Measurements from ENCODE around the gene DOK1.

DOK1 gene

DNA sequence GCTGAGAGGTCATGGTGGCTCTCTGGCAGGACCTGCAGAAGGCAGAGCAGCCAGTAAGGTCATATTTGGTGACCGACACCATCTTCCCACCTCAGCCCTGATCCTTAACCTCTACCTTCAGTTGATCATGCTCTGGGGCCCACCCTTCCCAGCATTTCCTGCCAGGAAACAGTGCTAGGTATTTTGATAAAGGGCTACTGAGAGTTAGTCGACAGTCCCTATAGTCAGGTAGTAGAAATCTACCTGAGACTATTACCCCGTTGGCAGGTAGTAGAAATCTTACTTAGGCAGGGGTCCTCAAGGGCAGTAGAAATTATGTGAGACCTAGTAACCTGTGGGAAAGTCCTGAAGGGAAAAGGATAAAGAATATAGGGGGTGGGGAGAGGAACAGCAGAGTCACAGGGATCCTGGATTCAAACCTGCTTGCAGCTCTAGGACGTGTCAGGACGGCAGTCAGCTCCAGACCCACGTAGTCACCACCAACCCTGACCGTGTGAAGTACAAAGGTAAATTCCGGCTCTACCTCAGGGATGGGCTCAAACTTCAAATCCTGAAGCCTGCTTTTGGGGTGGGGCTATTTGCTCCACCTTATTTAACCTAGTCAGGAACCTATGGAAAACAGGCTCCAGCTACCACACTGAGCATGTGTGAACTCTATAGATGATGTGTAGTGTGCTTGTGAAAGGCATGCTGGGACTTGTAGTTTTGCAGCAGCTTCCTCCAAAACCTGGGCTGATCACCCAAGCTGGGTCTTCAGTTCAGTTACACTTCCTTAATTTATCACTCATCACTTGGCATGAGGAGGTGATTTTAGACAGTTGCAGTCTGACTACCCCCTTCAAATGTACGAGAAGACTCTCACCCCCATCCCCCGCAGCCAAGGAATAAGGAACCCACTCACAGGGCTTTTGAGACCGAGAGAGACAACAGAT, 28.5 kb upstream of the DOK1 start, which contains the start of gene DQX1:
Gene DQX1 (minus strand): TSS at position 515 of the 932 bp plus-strand sequence. CDS start 502 bp downstream, at position 13.
- no peak for DNase-seq (ENCODE audit: low read depth)

DNA sequence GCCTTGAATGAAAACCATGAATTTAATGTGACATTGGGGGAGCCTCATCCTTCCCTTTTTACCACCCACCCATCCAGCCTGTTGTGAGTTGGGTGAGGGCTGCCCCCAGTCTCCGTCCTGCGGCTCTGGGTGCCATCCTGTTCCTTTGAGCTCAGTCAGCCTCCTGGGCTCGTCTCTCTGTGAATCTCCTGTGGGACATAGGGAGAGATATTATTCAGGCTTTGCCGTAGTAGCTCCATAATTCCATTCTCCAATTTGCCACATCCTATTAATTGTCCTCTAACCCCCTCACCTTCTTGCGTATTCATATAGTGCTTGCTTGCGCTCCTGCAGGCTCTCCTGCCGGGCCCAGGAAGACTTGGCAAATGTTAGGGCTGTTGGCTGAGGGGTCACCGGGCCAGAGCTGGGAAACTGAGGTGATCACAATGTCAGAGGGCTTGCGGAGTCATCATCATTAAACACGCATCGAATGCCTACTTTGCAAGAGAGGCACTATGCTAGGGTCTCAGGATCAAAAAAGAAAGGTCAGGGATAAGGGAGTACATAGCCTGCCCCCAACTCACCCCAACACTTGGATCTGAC, 27.8 kb upstream of the DOK1 start:
- no peak for DNase-seq (ENCODE audit: low read depth)

DNA sequence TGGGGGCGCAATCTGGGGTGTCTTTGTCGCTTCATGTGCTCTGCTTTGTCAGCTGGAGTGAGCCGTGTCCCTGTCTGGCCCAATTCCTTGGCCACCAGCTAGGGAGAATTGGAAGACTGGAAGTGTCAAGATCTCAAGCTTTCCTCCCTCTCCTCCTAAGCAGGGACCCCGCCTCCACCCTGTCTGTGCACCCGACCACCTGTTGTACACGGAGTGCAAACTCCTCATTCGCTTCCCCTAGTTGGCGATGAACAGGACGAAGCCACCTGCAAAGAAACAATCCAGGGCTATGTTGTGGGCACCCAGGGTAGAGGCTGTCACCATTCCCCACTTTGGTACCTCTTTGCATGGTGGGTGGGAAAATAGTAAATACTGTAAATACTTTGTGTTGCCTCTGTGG, 26.8 kb upstream of the DOK1 start:
- no peak for DNase-seq (ENCODE audit: low read depth)

DNA sequence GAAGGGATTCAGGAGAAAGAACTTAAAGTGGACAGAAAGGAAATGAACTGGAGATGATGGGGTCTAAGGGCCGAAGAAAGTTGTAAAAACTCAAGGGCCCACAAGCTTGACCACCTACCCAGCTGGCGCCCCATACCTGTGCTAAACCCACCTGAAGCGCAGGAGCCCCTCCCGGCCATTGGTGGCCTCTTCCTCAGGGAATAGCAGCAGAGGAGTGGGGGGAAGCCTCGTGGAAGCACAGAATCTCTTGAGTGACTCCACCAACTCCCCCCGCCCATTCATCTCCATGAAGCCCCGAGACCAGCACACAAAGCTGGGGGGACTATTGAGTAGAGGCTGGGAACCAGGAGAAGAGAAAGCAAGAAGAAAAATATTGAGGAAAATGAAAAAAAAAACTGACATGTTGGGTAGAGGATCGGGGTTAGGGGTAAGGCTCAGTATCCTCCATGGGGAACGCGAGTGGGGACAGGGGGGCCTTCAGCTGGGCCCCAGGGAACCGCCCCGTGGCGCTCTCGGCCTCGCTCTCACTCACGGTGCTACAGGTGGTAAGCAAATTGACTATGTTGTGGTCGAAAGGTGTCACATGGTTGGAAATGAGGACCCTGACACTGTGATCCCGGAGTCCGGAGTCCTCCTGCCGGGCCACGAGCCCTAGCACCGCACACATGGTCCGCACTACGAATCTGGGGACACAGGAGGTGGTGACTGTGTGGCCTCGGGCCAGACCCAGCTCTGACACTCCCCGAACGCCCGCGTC, 25.7 kb upstream of the DOK1 start:
- no peak for DNase-seq (ENCODE audit: low read depth)

DNA sequence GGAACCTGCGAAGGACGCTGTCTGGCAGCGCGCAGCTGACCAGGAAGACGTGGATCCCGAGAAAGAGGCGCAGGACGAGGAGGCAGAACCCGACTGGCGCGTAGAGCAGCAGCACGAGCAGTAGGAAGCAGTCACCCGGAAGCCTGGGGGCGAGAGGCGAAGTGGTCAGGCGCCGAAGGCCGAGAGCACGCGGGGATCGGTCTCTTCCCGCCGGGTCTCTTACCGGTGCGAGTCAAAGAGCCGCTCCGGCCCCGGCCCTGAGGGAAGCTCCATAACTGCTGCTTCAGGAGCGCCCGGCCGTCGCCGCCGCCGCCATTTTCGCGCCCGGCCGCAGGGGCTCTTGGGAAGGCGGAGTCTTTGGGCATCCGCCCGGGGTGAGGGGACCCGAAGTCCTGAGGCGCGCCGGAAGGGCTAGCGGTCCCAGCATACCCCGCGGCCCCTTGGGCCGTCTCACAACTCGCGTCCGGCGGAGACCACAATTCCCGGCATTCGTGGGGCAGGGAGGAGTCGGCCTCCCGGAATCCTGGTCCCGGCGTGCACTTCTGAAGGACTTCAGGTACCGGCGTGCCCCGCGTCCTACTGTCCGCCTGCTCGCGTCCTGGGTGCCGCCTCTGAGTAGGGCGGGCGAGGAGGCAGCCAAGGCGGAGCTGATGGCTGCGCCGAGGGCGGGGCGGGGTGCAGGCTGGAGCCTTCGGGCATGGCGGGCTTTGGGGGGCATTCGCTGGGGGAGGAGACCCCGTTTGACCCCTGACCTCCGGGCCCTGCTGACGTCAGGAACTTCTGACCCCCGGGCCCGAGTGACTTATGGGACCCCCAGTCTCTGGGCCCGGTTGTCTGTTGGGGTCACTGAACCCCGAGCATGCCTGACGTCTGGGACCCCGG, 24.9 kb upstream of the DOK1 start, which contains the start of the genes AUP1 and HTRA2:
Gene AUP1 (minus strand): TSS at position 350 of the 882 bp plus-strand sequence. CDS start 77 bp downstream, at position 273.
Gene HTRA2 (plus strand): TSS at position 577 of the 882 bp plus-strand sequence. CDS start 74 bp downstream, at position 651.
- DNase-seq (ENCODE audit: low read depth): peak; percentile 76

DNA sequence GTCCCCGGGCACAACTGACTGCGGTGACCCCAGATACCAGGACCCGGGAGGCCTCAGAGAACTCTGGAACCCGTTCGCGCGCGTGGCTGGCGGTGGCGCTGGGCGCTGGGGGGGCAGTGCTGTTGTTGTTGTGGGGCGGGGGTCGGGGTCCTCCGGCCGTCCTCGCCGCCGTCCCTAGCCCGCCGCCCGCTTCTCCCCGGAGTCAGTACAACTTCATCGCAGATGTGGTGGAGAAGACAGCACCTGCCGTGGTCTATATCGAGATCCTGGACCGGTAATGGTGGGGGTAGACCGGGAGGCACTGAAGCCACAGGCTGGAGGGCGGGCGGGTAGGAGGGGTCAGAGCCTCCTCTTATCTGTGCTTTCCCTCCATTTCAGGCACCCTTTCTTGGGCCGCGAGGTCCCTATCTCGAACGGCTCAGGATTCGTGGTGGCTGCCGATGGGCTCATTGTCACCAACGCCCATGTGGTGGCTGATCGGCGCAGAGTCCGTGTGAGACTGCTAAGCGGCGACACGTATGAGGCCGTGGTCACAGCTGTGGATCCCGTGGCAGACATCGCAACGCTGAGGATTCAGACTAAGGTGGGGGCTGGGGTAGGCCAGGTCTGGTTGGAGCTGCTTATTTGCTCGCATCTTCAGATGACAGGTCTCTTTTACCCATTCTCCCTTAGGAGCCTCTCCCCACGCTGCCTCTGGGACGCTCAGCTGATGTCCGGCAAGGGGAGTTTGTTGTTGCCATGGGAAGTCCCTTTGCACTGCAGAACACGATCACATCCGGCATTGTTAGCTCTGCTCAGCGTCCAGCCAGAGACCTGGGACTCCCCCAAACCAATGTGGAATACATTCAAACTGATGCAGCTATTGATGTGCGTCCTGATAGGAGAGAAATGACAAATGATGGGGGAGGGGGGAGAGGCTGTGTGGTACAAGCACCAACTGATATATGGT, 24.0 kb upstream of the DOK1 start:
- DNase-seq (ENCODE audit: low read depth): peak; percentile 30

DNA sequence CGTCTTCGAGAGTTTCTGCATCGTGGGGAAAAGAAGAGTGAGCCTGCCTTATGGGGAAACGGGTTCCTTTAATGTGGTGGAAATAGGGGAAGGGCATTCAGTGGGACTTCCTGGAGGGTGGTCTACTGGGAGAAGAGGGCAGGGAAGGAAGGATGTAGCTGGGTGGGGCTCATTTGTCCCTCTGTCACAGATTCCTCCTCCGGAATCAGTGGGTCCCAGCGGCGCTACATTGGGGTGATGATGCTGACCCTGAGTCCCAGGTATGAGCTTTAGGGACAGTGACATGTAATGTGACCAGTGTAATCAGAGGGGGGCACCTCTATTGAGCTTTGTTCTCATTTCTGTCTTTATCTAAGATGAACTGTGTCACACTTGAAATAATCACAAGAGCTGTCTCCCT, 22.9 kb upstream of the DOK1 start:
- DNase-seq (ENCODE audit: low read depth): no peak

DNA sequence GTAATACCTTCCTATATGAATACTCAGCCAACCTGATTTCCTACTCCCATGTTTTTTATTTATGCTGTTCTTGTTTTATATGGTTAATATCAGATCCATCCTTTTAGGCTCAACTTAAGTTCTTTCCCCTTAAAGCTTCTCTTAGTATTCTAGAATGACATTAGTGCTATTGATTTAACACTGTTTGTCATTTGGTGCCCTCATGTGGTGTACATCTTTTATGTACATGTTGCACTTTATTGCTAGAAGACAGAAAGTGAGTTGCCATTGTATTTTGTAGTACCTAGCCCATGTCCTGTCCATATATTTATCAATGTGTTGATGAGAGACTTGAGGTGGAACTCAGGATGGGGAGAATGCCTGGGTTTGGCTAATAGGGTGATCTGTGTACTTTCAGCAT, 22.3 kb upstream of the DOK1 start:
- DNase-seq (ENCODE audit: low read depth): no peak

DNA sequence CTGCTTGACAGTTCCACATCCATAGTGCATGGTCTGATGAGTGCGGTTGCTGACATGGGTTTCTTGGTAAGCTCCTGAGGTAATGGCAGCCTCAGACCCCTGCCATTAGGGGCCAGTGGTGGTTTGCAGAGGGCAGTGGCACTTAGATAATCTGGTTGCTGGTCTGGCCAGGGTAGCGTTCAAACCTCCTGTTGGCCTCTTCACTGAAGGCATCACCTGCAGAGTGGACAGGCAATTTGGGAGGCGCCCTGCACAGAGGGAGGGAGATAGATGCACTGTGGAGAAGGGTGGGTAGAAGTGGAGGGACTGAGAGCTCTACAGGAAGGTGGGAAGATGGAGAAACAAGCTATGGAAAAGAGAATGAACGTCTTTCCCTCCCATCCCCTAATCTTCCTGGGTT, 21.1 kb upstream of the DOK1 start:
- no peak for DNase-seq (ENCODE audit: low read depth)

DNA sequence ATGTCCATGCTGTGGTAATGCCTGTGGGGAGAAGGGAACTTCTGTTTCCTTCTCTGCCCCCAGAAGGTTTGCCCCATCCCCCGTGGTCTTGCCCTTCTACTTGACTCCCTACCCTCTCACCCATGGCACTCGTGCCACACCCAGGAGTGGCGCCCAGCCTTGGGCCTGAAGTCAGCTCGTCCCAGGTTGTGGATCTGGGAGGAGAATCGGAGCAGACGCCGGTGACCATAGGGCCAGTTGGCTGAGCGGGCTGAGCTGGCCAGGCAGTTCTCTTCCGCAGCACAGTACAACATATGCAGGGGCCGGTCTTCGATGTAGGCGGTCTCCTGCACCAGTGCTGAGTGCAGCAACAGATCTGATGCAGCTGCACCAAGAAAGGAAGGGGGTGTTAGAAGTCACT, 20.1 kb upstream of the DOK1 start:
- DNase-seq (ENCODE audit: low read depth): no peak

DNA sequence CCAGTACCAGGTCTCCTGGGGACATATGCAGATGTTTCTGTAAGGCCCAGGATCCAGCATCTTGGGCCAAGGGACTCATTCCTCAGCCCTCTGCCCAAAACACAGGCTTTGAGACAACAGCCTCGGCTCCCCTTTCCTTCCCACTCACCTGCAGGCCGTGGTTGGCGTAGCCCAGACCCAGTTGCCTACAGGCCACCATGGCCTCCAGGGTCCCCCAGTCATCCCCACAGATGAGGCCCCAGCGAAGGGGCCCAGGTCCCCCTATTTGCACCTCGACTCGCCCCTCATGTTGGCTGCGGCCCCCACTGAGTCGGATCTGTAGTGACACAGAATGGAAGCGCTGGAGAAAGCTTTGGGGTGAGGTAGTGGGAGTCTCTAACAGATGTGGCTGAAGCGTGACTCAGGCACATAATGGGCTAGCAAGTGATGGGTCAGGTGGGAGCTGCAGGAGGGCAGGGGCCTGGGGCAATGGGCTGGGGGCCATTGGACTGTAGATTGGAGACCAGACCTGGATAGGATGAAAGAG, 19.0 kb upstream of the DOK1 start:
- DNase-seq (ENCODE audit: low read depth): no peak

DNA sequence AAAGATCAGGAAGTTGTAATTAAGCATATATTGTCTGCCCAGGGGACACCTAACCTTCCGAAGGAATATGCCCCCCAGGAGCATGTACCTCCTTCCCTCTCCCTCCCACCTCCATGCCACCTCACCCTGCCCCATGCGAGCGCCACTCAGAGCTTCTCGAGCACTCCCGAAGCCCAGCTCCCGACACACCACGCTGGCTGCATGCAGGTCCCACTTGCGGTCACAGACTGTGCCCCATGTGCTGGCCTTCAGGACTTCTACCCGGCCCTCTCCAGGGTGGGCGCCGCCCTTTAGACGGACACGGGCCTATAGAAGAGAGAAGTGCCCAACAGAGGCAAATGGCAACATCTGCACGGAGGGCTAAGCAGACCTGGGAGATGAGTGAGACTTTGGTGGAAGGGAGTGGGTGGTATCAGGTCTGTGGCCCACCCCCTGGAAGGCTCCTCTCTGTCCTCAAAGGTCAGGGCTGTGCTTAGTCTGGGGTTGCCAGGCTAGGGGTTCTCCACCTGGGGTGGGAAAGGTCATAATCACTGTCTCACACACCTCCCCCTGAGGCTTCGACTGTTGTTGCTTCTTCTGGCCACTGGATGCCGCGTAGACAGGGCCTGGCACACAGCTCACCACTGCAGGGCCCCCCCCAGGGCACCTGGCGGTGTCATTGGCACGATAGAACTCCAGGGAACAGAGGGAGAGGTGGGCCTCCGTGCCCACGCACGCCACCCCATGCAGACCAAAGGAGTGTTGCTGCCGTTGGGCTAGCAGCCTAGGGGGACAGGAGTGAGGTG, 18.2 kb upstream of the DOK1 start:
- no peak for DNase-seq (ENCODE audit: low read depth)

DNA sequence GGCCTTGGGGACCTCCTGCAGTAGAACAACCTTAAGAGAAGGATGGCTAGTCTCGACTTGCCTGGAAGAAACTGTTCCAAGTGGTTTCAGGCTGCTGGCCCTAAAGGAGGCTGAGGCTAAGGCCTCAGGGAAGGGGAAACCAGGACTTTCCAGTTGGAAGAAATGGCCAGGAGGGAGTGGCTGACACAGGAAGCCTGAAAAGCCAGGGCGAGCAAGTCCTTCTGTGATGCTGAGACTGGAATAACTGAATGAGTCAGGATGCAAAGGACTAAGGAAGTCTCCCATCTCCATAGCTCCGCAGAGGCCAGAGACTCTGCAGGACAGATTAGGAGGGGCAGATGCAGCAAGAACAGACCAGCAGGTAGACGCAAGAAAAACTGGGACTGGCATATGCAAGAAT, 17.4 kb upstream of the DOK1 start:
- no peak for DNase-seq (ENCODE audit: low read depth)

DNA sequence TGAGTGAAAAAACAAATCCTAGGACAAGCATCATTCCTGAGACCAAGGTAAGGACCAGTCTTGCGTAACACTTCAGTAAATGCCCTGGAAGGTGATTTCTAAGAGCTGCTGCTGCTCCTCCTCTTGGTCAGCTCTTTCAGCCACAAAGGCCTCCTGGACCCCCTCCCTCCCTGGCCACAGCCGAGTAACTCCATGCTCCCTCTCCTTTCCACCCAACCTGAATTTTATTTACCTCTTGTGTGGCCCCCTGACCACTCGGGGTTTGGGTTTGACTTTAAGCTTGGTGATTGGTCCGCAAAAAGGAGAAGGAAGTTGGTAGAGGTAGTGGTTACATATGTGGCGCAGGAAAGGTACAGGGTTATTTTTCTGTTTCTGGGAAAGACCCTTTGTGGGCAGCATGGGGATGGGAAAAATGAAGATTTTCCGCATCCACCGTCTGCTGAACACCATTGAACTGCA, 15.6 kb upstream of the DOK1 start:
- DNase-seq (ENCODE audit: low read depth): no peak

DNA sequence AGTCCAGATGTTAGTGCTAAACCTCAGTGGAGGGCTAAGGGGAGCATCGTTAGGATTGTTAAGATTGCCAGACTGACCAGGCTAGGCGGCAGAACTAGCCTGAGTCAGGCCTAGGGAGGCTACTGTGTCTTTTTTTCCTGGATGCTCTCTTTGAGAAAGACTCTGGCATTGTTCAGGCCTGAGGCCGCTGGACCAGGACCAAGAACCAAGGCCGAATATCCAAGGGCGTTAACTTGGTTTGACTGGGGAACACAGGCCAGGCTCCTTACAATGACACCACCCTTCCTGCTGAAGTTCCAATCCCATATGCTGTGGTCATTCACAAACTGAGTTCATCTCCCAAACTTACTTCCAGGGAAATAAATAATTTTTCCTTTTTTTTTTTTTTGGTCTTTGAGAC, 14.2 kb upstream of the DOK1 start:
- no peak for DNase-seq (ENCODE audit: low read depth)

DNA sequence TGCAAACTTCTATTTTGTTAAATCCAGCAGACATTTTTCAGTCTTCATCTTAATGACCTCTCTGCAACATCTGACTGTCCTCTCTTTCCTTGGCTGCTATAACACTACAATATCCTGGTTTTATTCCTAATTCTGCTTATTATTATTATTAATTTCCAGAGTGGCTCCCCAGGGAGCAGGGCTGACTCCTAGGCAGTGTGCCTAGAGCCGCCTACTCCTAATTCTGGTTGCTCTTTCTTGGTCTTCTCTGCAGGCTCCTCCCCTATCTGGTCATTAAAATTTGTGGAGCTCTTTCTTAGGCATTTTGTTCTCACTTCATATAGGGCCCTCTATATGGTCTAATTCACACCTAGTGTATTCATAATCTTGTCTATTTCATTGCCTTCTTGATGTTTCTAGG, 11.5 kb upstream of the DOK1 start:
- no peak for DNase-seq (ENCODE audit: low read depth)

DNA sequence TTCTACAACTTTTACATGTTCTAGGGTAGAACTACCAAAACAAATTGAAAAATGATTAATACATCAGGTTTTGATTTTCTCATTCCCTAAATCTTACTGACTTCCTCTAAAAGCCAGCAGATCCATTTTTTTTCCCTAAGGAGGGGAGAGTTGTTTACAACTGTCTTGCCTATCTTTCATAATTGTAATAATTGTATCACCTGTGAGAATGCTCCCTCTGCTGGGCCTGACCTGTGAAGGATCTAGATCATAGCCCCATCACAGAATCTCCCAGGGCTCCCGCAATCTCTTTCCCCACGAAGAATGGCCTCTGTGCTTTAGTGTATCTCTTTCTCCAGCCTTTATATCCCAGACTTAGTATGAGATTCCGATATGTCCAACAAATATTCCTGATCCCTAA, 9.9 kb upstream of the DOK1 start:
- DNase-seq (ENCODE audit: low read depth): no peak

DNA sequence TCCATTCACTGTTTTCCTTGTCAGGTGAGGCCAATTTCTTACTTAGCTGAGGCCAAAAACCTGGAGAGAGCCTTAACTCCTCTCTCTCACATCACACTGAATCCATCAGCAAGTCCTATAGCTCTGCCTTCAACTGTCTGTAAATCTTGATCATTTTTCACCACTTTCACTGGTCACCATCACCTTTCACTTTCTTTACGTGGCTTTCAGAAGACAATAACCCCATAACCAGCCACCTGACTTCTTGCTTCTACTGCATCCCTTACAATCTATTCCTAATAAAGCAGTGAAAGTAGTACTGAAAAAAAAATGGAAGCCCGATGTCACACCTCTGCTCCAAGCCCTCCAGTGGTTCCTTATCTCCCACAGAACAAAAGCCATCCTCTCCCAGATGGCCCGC, 8.5 kb upstream of the DOK1 start:
- DNase-seq (ENCODE audit: low read depth): no peak

DNA sequence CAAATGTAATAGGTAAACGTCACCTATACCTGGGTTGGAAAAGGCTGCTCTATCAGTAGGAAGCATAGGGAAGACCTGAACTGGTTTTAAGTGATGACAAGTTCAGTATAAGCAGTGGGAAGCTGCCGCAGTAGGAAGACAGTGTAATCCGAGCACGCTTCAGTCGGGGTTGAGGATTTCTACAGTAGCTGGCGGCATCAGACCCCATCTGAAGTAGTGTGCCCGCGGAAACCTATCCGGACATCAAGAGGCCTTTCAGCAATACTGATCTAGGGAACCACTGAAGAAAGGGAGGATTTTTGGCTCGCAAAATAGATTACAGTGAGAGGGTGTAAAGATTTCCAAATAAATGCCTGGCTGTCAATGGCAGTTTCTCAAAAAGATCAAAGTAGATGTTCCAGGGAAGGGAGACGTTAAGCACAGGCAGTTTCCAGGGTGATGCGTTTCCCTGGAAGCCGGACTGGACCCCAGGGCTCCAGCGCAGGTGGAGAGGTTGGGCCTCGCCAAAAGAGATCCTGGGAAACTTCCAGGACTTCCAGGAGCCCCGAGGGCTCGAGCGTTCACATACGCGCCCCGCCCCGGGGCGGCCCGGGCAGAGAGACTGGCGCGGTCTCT, 6.1 kb upstream of the DOK1 start:
- DNase-seq (ENCODE audit: low read depth): no peak
